Brain microvascular endothelial cell (primary cell): Measurements from ENCODE around the gene BOD1L2.

Source experiments
- DNase-seq: peaks from one replicate; pipeline ENCODE4 v3.0.0-alpha.2; 2020
- H3K27ac ChIP-seq: fragments of 250-450 bp; sonication (Bioruptor Pico); 2 replicates; pipeline ENCODE4 v1.5.1; 2020; ENCODE audit warnings: mild to moderate bottlenecking, moderate library complexity
- H3K27me3 ChIP-seq: fragments of 250-450 bp; sonication (Bioruptor Pico); replicated peaks from 2 replicates; pipeline ENCODE4 v1.5.1; 2020; ENCODE audit warnings: mild to moderate bottlenecking
- H3K36me3 ChIP-seq: fragments of 250-450 bp; sonication (Bioruptor Pico); replicated peaks from 2 replicates; pipeline ENCODE4 v1.5.1; 2020; ENCODE audit warnings: mild to moderate bottlenecking
- H3K4me3 ChIP-seq: 2 replicates; pipeline ENCODE4 v1.5.1; 2011; ENCODE audit warnings: low read depth, mild to moderate bottlenecking, control low read depth, low read length, moderate library complexity
- in situ Hi-C: cut with HindIII; loops from 2 replicates; pipeline ENCODE4 v1.10.0; 2017; ENCODE audit warnings: low sequenced_read_pairs, low pct_ligation_motif_present
- TF ChIP-seq, protein P1 (sequence below): IDR thresholded peaks from 2 replicates; pipeline ENCODE4 v1.5.1; 2011; ENCODE audit warnings: low read depth, mild to moderate bottlenecking, moderate library complexity, low read length, control low read depth, inconsistent platforms; ENCODE audit errors: missing control alignments

The BOD1L2 gene

DNA sequence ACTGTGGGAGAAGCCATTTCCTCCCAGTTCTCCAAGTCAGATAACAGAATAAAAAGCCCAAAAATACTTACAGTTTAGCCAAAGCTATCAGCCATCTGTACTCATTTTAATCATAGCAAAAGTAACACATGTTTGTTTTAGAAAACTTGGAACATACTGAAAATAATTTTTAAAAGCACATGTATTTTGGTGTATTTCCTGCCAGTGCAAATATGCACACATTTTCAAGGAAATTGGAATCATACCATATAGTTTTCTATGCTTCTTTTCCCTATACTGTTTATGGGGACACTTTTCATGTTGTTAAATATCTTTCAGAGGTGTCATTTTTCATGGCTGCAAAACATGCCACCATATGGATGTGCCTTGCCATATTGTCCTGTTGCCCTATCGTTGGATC, 51.2 kb downstream of the BOD1L2 start:
- DNase-seq, result no peak
- H3K27ac ChIP-seq, result no peak overlapping the region
- TF ChIP-seq, protein P1, sequence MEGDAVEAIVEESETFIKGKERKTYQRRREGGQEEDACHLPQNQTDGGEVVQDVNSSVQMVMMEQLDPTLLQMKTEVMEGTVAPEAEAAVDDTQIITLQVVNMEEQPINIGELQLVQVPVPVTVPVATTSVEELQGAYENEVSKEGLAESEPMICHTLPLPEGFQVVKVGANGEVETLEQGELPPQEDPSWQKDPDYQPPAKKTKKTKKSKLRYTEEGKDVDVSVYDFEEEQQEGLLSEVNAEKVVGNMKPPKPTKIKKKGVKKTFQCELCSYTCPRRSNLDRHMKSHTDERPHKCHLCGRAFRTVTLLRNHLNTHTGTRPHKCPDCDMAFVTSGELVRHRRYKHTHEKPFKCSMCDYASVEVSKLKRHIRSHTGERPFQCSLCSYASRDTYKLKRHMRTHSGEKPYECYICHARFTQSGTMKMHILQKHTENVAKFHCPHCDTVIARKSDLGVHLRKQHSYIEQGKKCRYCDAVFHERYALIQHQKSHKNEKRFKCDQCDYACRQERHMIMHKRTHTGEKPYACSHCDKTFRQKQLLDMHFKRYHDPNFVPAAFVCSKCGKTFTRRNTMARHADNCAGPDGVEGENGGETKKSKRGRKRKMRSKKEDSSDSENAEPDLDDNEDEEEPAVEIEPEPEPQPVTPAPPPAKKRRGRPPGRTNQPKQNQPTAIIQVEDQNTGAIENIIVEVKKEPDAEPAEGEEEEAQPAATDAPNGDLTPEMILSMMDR, result no peak
- H3K36me3 ChIP-seq, result no peaks in the 10 kb centered on the region
- H3K27me3 ChIP-seq, result no peaks in the 10 kb centered on the region
- H3K4me3 ChIP-seq, result no peak overlapping the region
- in situ Hi-C loops, result no loop called here
